PC-3 (cell line): Measurements from ENCODE around the gene FAM107B. TPM values are rescaled to one million over a fixed set of nuclear protein-coding genes. Genes with fewer than 3 reads are reported as not detected.

Experiments used
- ATAC-seq: fragments of 200-7000 bp; cut with Tn5 transposase; 2 replicates; pipeline ENCODE4 v1.9.1; 2020; ENCODE audit warnings: mild to moderate bottlenecking, moderate library complexity
- BruUV-seq: library from RNA; stranded (reverse); fragments of 400-500 nt; replicated peaks from 2 replicates; lab custom pipeline; 2021; lab: Mats Ljungman, UMichigan
- CTCF ChIA-PET: fragments of 300-600 bp; sonication (Branson Sonifier 250); formaldehyde crosslinking; loops from one replicate; lab custom pipeline; 2022; ENCODE audit warnings: antibody characterized with exemption; lab: Charles Lee
- POLR2A ChIA-PET: fragments of 300-600 bp; sonication (Branson Sonifier 250); formaldehyde crosslinking; loops from one replicate; lab custom pipeline; 2022; ENCODE audit warnings: antibody characterized with exemption; ENCODE audit not compliant: unreplicated experiment; lab: Charles Lee
- DNase-seq: peaks from one replicate; pipeline ENCODE4 v3.0.0-alpha.2; 2015
- H2AFZ ChIP-seq: fragments of 300-600 bp; sonication (generic); 2 replicates; pipeline ENCODE4 v1.6.0; 2016; ENCODE audit warnings: antibody characterized with exemption, low read length
- H3F3A ChIP-seq: fragments of 300-600 bp; sonication (generic); one replicate; pipeline ENCODE4 v1.6.0; 2017; ENCODE audit warnings: antibody characterized with exemption, low read length, control low read depth, mild to moderate bottlenecking; ENCODE audit not compliant: unreplicated experiment
- H3K27ac ChIP-seq: fragments of 300-600 bp; sonication (generic); 2 replicates; pipeline ENCODE4 v1.5.1; 2016; ENCODE audit warnings: mild to moderate bottlenecking, low read length
- H3K27me3 ChIP-seq: fragments of 300-600 bp; sonication (generic); 2 replicates; pipeline ENCODE4 v1.6.1; 2016; ENCODE audit warnings: low read length, mixed read lengths
- H3K36me3 ChIP-seq: fragments of 300-600 bp; sonication (generic); 2 replicates; pipeline ENCODE4 v1.6.1; 2016; ENCODE audit warnings: low read depth, mixed run types, low read length, mixed read lengths
- H3K4me1 ChIP-seq: fragments of 300-600 bp; sonication (generic); 2 replicates; pipeline ENCODE4 v1.5.1; 2016; ENCODE audit warnings: low read length; ENCODE audit not compliant: insufficient read depth
- H3K4me2 ChIP-seq: fragments of 300-600 bp; sonication (generic); 2 replicates; pipeline ENCODE4 v1.6.0; 2016; ENCODE audit warnings: low read length
- H3K4me3 ChIP-seq: fragments of 300-600 bp; sonication (generic); 2 replicates; pipeline ENCODE4 v1.5.1; 2016; ENCODE audit warnings: mild to moderate bottlenecking, low read length, mixed read lengths
- H3K79me2 ChIP-seq: fragments of 300-600 bp; sonication (generic); 2 replicates; pipeline ENCODE4 v1.6.1; 2017; ENCODE audit warnings: low read length, mixed read lengths
- H3K9ac ChIP-seq: fragments of 300-600 bp; sonication (generic); 2 replicates; pipeline ENCODE4 v1.6.0; 2016; ENCODE audit warnings: mild to moderate bottlenecking, low read length
- H3K9me2 ChIP-seq: fragments of 300-600 bp; sonication (generic); replicated peaks from 2 replicates; pipeline ENCODE4 v1.6.1; 2016; ENCODE audit warnings: mixed run types, low read length, mixed read lengths
- H3K9me3 ChIP-seq: fragments of 300-600 bp; sonication (generic); 2 replicates; pipeline ENCODE4 v1.6.1; 2016; ENCODE audit warnings: low read length, mixed read lengths
- H4K20me1 ChIP-seq: fragments of 300-600 bp; sonication (generic); 2 replicates; pipeline ENCODE4 v1.6.1; 2016; ENCODE audit warnings: low read length, mixed read lengths
- CTCF ChIP-seq: fragments of 300-600 bp; sonication (generic); conservative IDR thresholded peaks from 2 replicates; pipeline ENCODE4 v1.5.1; 2017; ENCODE audit warnings: antibody characterized with exemption, low read depth, mild to moderate bottlenecking, low read length
- EZH2 ChIP-seq: fragments of 300-600 bp; sonication (generic); IDR thresholded peaks from one replicate; pipeline ENCODE4 v1.6.1; 2017; ENCODE audit warnings: antibody characterized with exemption, mild to moderate bottlenecking, low read length; ENCODE audit not compliant: unreplicated experiment
- EZH2phosphoT487 ChIP-seq: fragments of 300-600 bp; sonication (generic); IDR thresholded peaks from 2 replicates; pipeline ENCODE4 v1.6.1; 2018; ENCODE audit warnings: mild to moderate bottlenecking, antibody characterized with exemption, low read length, borderline replicate concordance
- intact Hi-C: fragments of 100-400 bp; cut with micrococcal nuclease; formaldehyde crosslinking; loops from 2 replicates; pipeline ENCODE4 v1.9.0; 2023
- total RNA-seq: library from RNA; depleted of rRNA; stranded (reverse); fragments of >200 nt; gene quantifications from 2 replicates; pipeline ENCODE4 v1.2.3, GENCODE V29; 2014

Gene FAM107B
- total RNA-seq, 1 experiment from 2014 or later: 36.6 TPM

GRCh38 chr10:14562218-14563075 is 212.2 kb downstream of the FAM107B start:
- Histone ChIP-seq H3K4me3 (no peak overlapping the region), H3K79me2 (peaks cover 96% of the 10 kb centered on the region), H3K9me2 (no peaks in the 10 kb centered on the region), H3K9ac (no peak overlapping the region), H3F3A (no peaks in the 10 kb centered on the region), H3K36me3 (peaks cover 9% of the 10 kb centered on the region), H3K4me2 (no peak overlapping the region), H3K4me1 (peaks cover 17% of the 10 kb centered on the region; the same call in 1 of the 2 replicates), H4K20me1 (no peaks in the 10 kb centered on the region), H3K9me3 (no peaks in the 10 kb centered on the region), H2AFZ (no peak overlapping the region), H3K27ac (no peak overlapping the region), H3K27me3 (no peaks in the 10 kb centered on the region)
- DNase-seq (no peak), ATAC-seq (no peak)
- no TSS peak for BruUV-seq
- intact Hi-C loops: no loop called here
- POLR2A ChIA-PET: interaction anchor here (0.7 kb wide), 1 partner anchor 13 kb away, joined by 4 read pairs; no protein-coding TSS in a partner anchor
- CTCF ChIA-PET: no interaction called here
- TF ChIP-seq EZH2 (no peak), EZH2phosphoT487 (no peak), CTCF (no peak)

GRCh38 chr10:14560791-14561765 is 213.6 kb downstream of the FAM107B start:
- H3K9me2 ChIP-seq: no peaks in the 10 kb centered on the region
- no peaks in the 10 kb centered on the region for H4K20me1 ChIP-seq
- no peaks in the 10 kb centered on the region for H3K9me3 ChIP-seq
- peaks cover 31% of the 10 kb centered on the region for H3K4me1 ChIP-seq
- H3K36me3 ChIP-seq: no peaks in the 10 kb centered on the region
- no peaks in the 10 kb centered on the region for H3F3A ChIP-seq
- ChIA-PET CTCF (interaction anchor here (0.6 kb wide), 1 partner anchor 60 kb away, joined by 3 read pairs; no protein-coding TSS in a partner anchor), POLR2A (no interaction called here)
- no peak overlapping the region for H3K9ac ChIP-seq
- no peak for DNase-seq
- H3K27ac ChIP-seq: peak overlapping the region; percentile 72
- no peak overlapping the region for H3K4me3 ChIP-seq
- peaks cover 98% of the 10 kb centered on the region for H3K79me2 ChIP-seq
- H3K27me3 ChIP-seq: no peaks in the 10 kb centered on the region
- no peak overlapping the region for H3K4me2 ChIP-seq
- no peak for ATAC-seq
- TF ChIP-seq EZH2 (no peak), CTCF (no peak), EZH2phosphoT487 (no peak)
- no peak overlapping the region for H2AFZ ChIP-seq
- BruUV-seq: no TSS peak
- intact Hi-C loops: no loop called here
